Naive thymus-derived CD4-positive, alpha-beta T cell (primary cell): ENCODE results near the gene LRP10. TPM values are rescaled to one million over a fixed set of nuclear protein-coding genes. Genes with fewer than 3 reads are reported as not detected.

Experiments used
- ATAC-seq: fragments of 150-1000 bp; cut with Tn5 transposase; 2 replicates; pipeline ENCODE4 v1.10.0; 2021; ENCODE audit warnings: mild to moderate bottlenecking, moderate library complexity
- CTCF ChIA-PET: fragments of 350-600 bp; sonication (Branson Sonifier 250); formaldehyde crosslinking; loops from one replicate; lab custom pipeline; 2021; ENCODE audit warnings: antibody characterized with exemption; lab: Charles Lee
- POLR2A ChIA-PET: fragments of 350-600 bp; sonication (Branson Sonifier 250); formaldehyde crosslinking; loops from one replicate; lab custom pipeline; 2021; ENCODE audit warnings: antibody characterized with exemption, inconsistent platforms; lab: Charles Lee
- DNase-seq, 9 donors: peaks; one replicate each; pipeline versions ENCODE4 v3.0.0 to v3.0.0-alpha.2; 2020 to 2022; ENCODE audit warnings: mixed read lengths in 1 of 9
- H3K27ac ChIP-seq: one replicate; pipeline ENCODE4 v1.7.0; 2013; ENCODE audit warnings: mild to moderate bottlenecking, low read depth, low read length, moderate library complexity
- H3K27me3 ChIP-seq, 2 donors: one replicate each; pipeline ENCODE4 v1.7.0; 2013; ENCODE audit warnings: low read length in 2 of 2, mild to moderate bottlenecking in 2 of 2, moderate library complexity in 2 of 2; ENCODE audit not compliant: control insufficient read depth in 2 of 2, insufficient read depth in 2 of 2
- H3K36me3 ChIP-seq, 3 experiments: 1 replicate in 2 of 3; 2 replicates in 1 of 3; pipeline ENCODE4 v1.7.0; 2013; ENCODE audit warnings: low read length in 3 of 3, mild to moderate bottlenecking in 3 of 3, moderate library complexity in 1 of 3; ENCODE audit not compliant: insufficient read depth in 3 of 3, control insufficient read depth in 2 of 3
- H3K4me1 ChIP-seq, 2 donors: one replicate each; pipeline ENCODE4 v1.7.0; 2013; ENCODE audit warnings: low read length in 2 of 2, mild to moderate bottlenecking in 2 of 2, moderate library complexity in 1 of 2; ENCODE audit not compliant: control insufficient read depth in 2 of 2, insufficient read depth in 2 of 2
- H3K4me3 ChIP-seq: 2 replicates; pipeline ENCODE4 v1.7.0; 2013; ENCODE audit warnings: mild to moderate bottlenecking, low read length
- H3K9me3 ChIP-seq, 3 experiments: 1 replicate in 2 of 3; 2 replicates in 1 of 3; pipeline ENCODE4 v1.7.0; 2013; ENCODE audit warnings: low read length in 3 of 3; ENCODE audit not compliant: control insufficient read depth in 2 of 3
- H3K27ac Mint-ChIP-seq, 9 donors: one replicate each; pipeline ENCODE4 v1.8.0; 2020 to 2022; ENCODE audit warnings: mixed read lengths in 9 of 9, mild to moderate bottlenecking in 8 of 9, moderate library complexity in 5 of 9, inconsistent platforms in 2 of 9
- H3K27me3 Mint-ChIP-seq, 5 donors: one replicate each; pipeline ENCODE4 v1.8.0; 2021 to 2022; ENCODE audit warnings: mixed read lengths in 5 of 5, mild to moderate bottlenecking in 1 of 5
- H3K36me3 Mint-ChIP-seq, 5 donors: one replicate each; pipeline ENCODE4 v1.8.0; 2020 to 2022; ENCODE audit warnings: mixed read lengths in 5 of 5, mild to moderate bottlenecking in 3 of 5, inconsistent platforms in 1 of 5
- H3K4me1 Mint-ChIP-seq, 7 donors: one replicate each; pipeline ENCODE4 v1.8.0; 2020 to 2022; ENCODE audit warnings: mixed read lengths in 7 of 7, mild to moderate bottlenecking in 3 of 7, inconsistent platforms in 1 of 7
- H3K4me3 Mint-ChIP-seq, 10 donors: one replicate each; pipeline ENCODE4 v1.8.0; 2020 to 2022; ENCODE audit warnings: mild to moderate bottlenecking in 10 of 10, mixed read lengths in 10 of 10, moderate library complexity in 6 of 10, inconsistent platforms in 2 of 10
- H3K9me3 Mint-ChIP-seq, 11 donors: one replicate each; pipeline ENCODE4 v1.8.0; 2020 to 2022; ENCODE audit warnings: mixed read lengths in 11 of 11, mild to moderate bottlenecking in 4 of 11, inconsistent platforms in 1 of 11, moderate library complexity in 1 of 11
- intact Hi-C, 2 donors: fragments of 100-400 bp; cut with micrococcal nuclease; formaldehyde crosslinking; loops; one replicate each; pipeline ENCODE4 v1.15.1; 2023
- polyA plus RNA-seq, 2 donors: library from polyadenylated mRNA; unstranded; fragments of 300-500 nt; fragmentation: Illumina TruSeq; gene quantifications; one replicate each; pipeline ENCODE4 v1.2.3, GENCODE V29; 2021
- total RNA-seq, 6 experiments: library from RNA in 5 of 6; stranded (reverse) in 5 of 6; gene quantifications; 1 replicate in 5 of 6; 2 replicates in 1 of 6; pipeline ENCODE4 v1.2.3 and lab custom pipeline; 2021 to 2026

The LRP10 gene
- total and polyA plus RNA-seq, 7 experiments from 2014 or later = 55.5 to 103 (median 72.3) TPM

- peak overlapping the region in 6 of 9 donors; percentile 22 to 77 (median 62) for H3K27ac Mint-ChIP-seq
- DNase-seq (no peak), ATAC-seq (no peak)
- H3K9me3 ChIP-seq = no peaks in the 10 kb centered on the region
- peaks cover 7 to 33% (median 19%) of the 10 kb centered on the region in 7 donors for H3K4me1 Mint-ChIP-seq
- no peaks in the 10 kb centered on the region for H3K36me3 ChIP-seq
- intact Hi-C loops = no loop called here
- POLR2A ChIA-PET = interaction anchor here (0.5 to 1.4 kb wide), 4 partner anchors 16 to 829 kb away, joined by 3 to 4 read pairs (median 3); partner anchors contain the start of gene HAUS4
- CTCF ChIA-PET = interaction anchor here (1.0 to 4.8 kb wide), 4 partner anchors 11 to 23 kb away, joined by 3 to 23 read pairs (median 6); no protein-coding TSS in a partner anchor
- no peak overlapping the region for H3K4me3 ChIP-seq
- H3K27me3 Mint-ChIP-seq = peaks cover 0 to 18% (median 0%) of the 10 kb centered on the region in 5 donors
- no peak overlapping the region for H3K4me3 Mint-ChIP-seq
- H3K4me1 ChIP-seq = peaks cover 11 to 21% of the 10 kb centered on the region in 2 donors
- H3K36me3 Mint-ChIP-seq = peaks cover 0 to 15% (median 0%) of the 10 kb centered on the region in 5 donors
- H3K27me3 ChIP-seq = no peaks in the 10 kb centered on the region
- peaks cover 0 to 6% (median 0%) of the 10 kb centered on the region in 11 donors for H3K9me3 Mint-ChIP-seq
- no peak overlapping the region for H3K27ac ChIP-seq
These were observed 5.8 kb upstream of the LRP10 start for GRCh38 chr14:22865424-22866405.

GRCh38 chr14:22866874-22867273, 4.7 kb upstream of the LRP10 start:
- Mint-ChIP-seq H3K4me3 (no peak overlapping the region), H3K4me1 (peaks cover 9 to 37% (median 22%) of the 10 kb centered on the region in 7 donors), H3K27ac (peak overlapping the region in 7 of 9 donors; percentile 15 to 77 (median 62)), H3K36me3 (peaks cover 0 to 9% (median 0%) of the 10 kb centered on the region in 5 donors), H3K9me3 (peaks cover 0 to 1% (median 0%) of the 10 kb centered on the region in 11 donors), H3K27me3 (peaks cover 0 to 7% (median 0%) of the 10 kb centered on the region in 5 donors)
- intact Hi-C loops = no loop called here
- Histone ChIP-seq H3K4me3 (no peak overlapping the region), H3K27me3 (no peaks in the 10 kb centered on the region), H3K4me1 (peaks cover 12 to 21% of the 10 kb centered on the region in 2 donors), H3K36me3 (peaks cover 0 to 4% (median 0%) of the 10 kb centered on the region in 3 experiments), H3K27ac (no peak overlapping the region), H3K9me3 (no peaks in the 10 kb centered on the region)
- DNase-seq (no peak), ATAC-seq (no peak)
- CTCF ChIA-PET = interaction anchor here (1.5 to 1.6 kb wide), 2 partner anchors 12 to 22 kb away, joined by 5 to 6 read pairs; no protein-coding TSS in a partner anchor
- POLR2A ChIA-PET = interaction anchor here (1.0 to 1.4 kb wide), 4 partner anchors 15 to 90 kb away, joined by 3 to 4 read pairs (median 3); partner anchors contain the start of gene HAUS4

GRCh38 chr14:22870811-22871223, 723 bp upstream of the LRP10 start:
- peaks cover 27 to 50% (median 35%) of the 10 kb centered on the region in 7 donors for H3K4me1 Mint-ChIP-seq
- H3K27ac Mint-ChIP-seq = peak overlapping the region; percentile 97 to 99 (median 98)
- peaks cover 11 to 38% (median 22%) of the 10 kb centered on the region in 3 experiments for H3K36me3 ChIP-seq
- H3K4me3 Mint-ChIP-seq = peak overlapping the region; percentile 86 to 98 (median 95)
- ChIA-PET POLR2A (interaction anchor here (0.7 to 8.6 kb wide), 18 partner anchors 9 to 311 kb away, joined by 3 to 145 read pairs (median 4); partner anchors contain the start of genes ACIN1, C14orf119, DAD1 and MRPL52), CTCF (interaction anchor here (0.6 to 5.2 kb wide), 10 partner anchors 14 to 314 kb away, joined by 3 to 75 read pairs (median 6); partner anchors contain the start of gene REM2)
- peak overlapping the region; percentile 86 for H3K27ac ChIP-seq
- DNase-seq = no peak
- intact Hi-C loops = loop anchor here (1.0 to 5.0 kb wide), 14 partner anchors 13 to 450 kb away; partner anchors contain the start of genes DAD1 (in 2 of the 2), MRPL52 (in 2 of the 2), OXA1L (in 2 of the 2) and RBM23 (in 2 of the 2)
- H3K36me3 Mint-ChIP-seq = peaks cover 4 to 17% (median 8%) of the 10 kb centered on the region in 5 donors
- no peaks in the 10 kb centered on the region for H3K9me3 Mint-ChIP-seq
- no peak for ATAC-seq
- no peaks in the 10 kb centered on the region for H3K27me3 ChIP-seq
- peaks cover 20 to 33% of the 10 kb centered on the region in 2 donors for H3K4me1 ChIP-seq
- no peaks in the 10 kb centered on the region for H3K27me3 Mint-ChIP-seq
- peak overlapping the region; percentile 72 for H3K4me3 ChIP-seq
- no peaks in the 10 kb centered on the region for H3K9me3 ChIP-seq

- intact Hi-C loops = loop anchor here (1.0 to 5.0 kb wide), 9 partner anchors 14 to 302 kb away; partner anchors contain the start of genes ACIN1 (in 1 of the 2), C14orf119 (in 1 of the 2), DAD1 (in 1 of the 2) and OXA1L (in 1 of the 2)
- H3K27me3 ChIP-seq = no peaks in the 10 kb centered on the region
- Mint-ChIP-seq H3K9me3 (no peaks in the 10 kb centered on the region), H3K27me3 (no peaks in the 10 kb centered on the region), H3K4me1 (peaks cover 26 to 49% (median 29%) of the 10 kb centered on the region in 7 donors), H3K36me3 (peaks cover 4 to 21% (median 12%) of the 10 kb centered on the region in 5 donors), H3K27ac (peak overlapping the region; percentile 83 to 98 (median 94)), H3K4me3 (peak overlapping the region; percentile 87 to 98 (median 95))
- ATAC-seq = peak; percentile 57
- ChIA-PET POLR2A (interaction anchor here (1.2 to 8.6 kb wide), 12 partner anchors 10 to 316 kb away, joined by 3 to 145 read pairs (median 8); partner anchors contain the start of genes OXA1L, PRMT5, RBM23 and REM2), CTCF (interaction anchor here (0.6 to 5.2 kb wide), 16 partner anchors 12 to 306 kb away, joined by 3 to 75 read pairs (median 5); partner anchors contain the start of gene REM2)
- DNase-seq = peak; percentile 55 to 76 (median 69)
- peaks cover 15 to 52% (median 27%) of the 10 kb centered on the region in 3 experiments for H3K36me3 ChIP-seq
- H3K27ac ChIP-seq = peak overlapping the region; percentile 86
- no peaks in the 10 kb centered on the region for H3K9me3 ChIP-seq
- H3K4me1 ChIP-seq = peaks cover 20 to 33% of the 10 kb centered on the region in 2 donors
- peak overlapping the region; percentile 72 for H3K4me3 ChIP-seq
These were observed 693 bp downstream of the LRP10 start for GRCh38 chr14:22872033-22872832.

GRCh38 chr14:22872833-22873520, 1.4 kb downstream of the LRP10 start:
- POLR2A ChIA-PET = interaction anchor here (0.7 to 8.6 kb wide), 11 partner anchors 10 to 316 kb away, joined by 3 to 145 read pairs (median 8); partner anchors contain the start of genes OXA1L, RBM23 and REM2
- DNase-seq = no peak

More at GRCh38 chr14:22872833-22873520, 1.4 kb downstream of the LRP10 start:
- H3K27me3 ChIP-seq = no peaks in the 10 kb centered on the region
- peak overlapping the region; percentile 83 to 97 (median 90) for H3K27ac Mint-ChIP-seq
- peak overlapping the region; percentile 72 for H3K4me3 ChIP-seq
- H3K9me3 ChIP-seq = no peaks in the 10 kb centered on the region
- H3K36me3 Mint-ChIP-seq = peaks cover 7 to 27% (median 14%) of the 10 kb centered on the region in 5 donors
- H3K4me1 ChIP-seq = peaks cover 20 to 33% of the 10 kb centered on the region in 2 donors
- H3K4me1 Mint-ChIP-seq = peaks cover 26 to 49% (median 29%) of the 10 kb centered on the region in 7 donors
- no peak for ATAC-seq
- no peaks in the 10 kb centered on the region for H3K9me3 Mint-ChIP-seq
- H3K36me3 ChIP-seq = peaks cover 23 to 60% (median 32%) of the 10 kb centered on the region in 3 experiments
- peak overlapping the region; percentile 86 to 98 (median 92) for H3K4me3 Mint-ChIP-seq
- intact Hi-C loops = loop anchor here (1.0 to 5.0 kb wide), 9 partner anchors 13 to 303 kb away; partner anchors contain the start of genes ACIN1 (in 1 of the 2), C14orf119 (in 1 of the 2), DAD1 (in 1 of the 2) and OXA1L (in 1 of the 2)
- no peaks in the 10 kb centered on the region for H3K27me3 Mint-ChIP-seq
- CTCF ChIA-PET = interaction anchor here (0.6 to 5.2 kb wide), 14 partner anchors 12 to 308 kb away, joined by 3 to 75 read pairs (median 5); partner anchors contain the start of gene REM2
- H3K27ac ChIP-seq = peak overlapping the region; percentile 86
